ENCODE measurements around the gene TEKTIP1.

Gene TEKTIP1

GRCh38 chr19:3586127-3586626 lies 47.2 kb downstream of the TEKTIP1 start:
- peak overlapping the region; percentile 49 to 69 (median 56) for H3K4me3 ChIP-seq
- no peak overlapping the region for H3K27ac ChIP-seq
- TF ChIP-seq Cebpa-rat (IDR thresholded peaks at IDR 0.05), result no peak
- H3K4me1 ChIP-seq, result peaks cover 0 to 14% (median 11%) of the 10 kb centered on the region in 10 experiments; a peak in 14 of 20 replicates
- no peaks in the 10 kb centered on the region for H3K36me3 ChIP-seq
- peak overlapping the region in 10 of 11 experiments; percentile 15 to 76 (median 62); a peak in 15 of 22 replicates for H3K9ac ChIP-seq
- peaks cover 0 to 4% (median 0%) of the 10 kb centered on the region in 11 experiments; a peak in 1 of 22 replicates for H4K20me1 ChIP-seq
- H3K4me2 ChIP-seq, result peak overlapping the region; percentile 73 to 88 (median 84)
- H3K9me3 ChIP-seq (replicated peaks in 1 of 11), result peaks cover 5 to 14% (median 13%) of the 10 kb centered on the region in 11 experiments
- peaks cover 31 to 46% (median 41%) of the 10 kb centered on the region in 11 experiments for H3K27me3 ChIP-seq

- H3K27me3 ChIP-seq, result peaks cover 31 to 46% (median 41%) of the 10 kb centered on the region in 11 experiments
- no peak for TF ChIP-seq Cebpa-rat (IDR thresholded peaks at IDR 0.05)
- no peak overlapping the region for H3K4me2 ChIP-seq
- H3K27ac ChIP-seq, result no peak overlapping the region
- H4K20me1 ChIP-seq, result peaks cover 0 to 4% (median 0%) of the 10 kb centered on the region in 11 experiments; a peak in 1 of 22 replicates
- H3K9ac ChIP-seq, result no peak overlapping the region
- H3K36me3 ChIP-seq, result no peaks in the 10 kb centered on the region
- peaks cover 0 to 14% (median 11%) of the 10 kb centered on the region in 10 experiments; a peak in 14 of 20 replicates for H3K4me1 ChIP-seq
- peaks cover 12 to 21% (median 19%) of the 10 kb centered on the region in 11 experiments for H3K9me3 ChIP-seq (replicated peaks in 1 of 11)
- no peak overlapping the region for H3K4me3 ChIP-seq
These were observed 47.9 kb downstream of the TEKTIP1 start for GRCh38 chr19:3586707-3587346.

- no peak overlapping the region for H3K9ac ChIP-seq
- peaks cover 28 to 50% (median 44%) of the 10 kb centered on the region in 11 experiments for H3K27me3 ChIP-seq
- H3K4me1 ChIP-seq, result peaks cover 0 to 14% (median 11%) of the 10 kb centered on the region in 10 experiments; a peak in 14 of 20 replicates
- H3K9me3 ChIP-seq (replicated peaks in 1 of 11), result peaks cover 12 to 28% (median 25%) of the 10 kb centered on the region in 11 experiments
- no peak overlapping the region for H3K4me3 ChIP-seq
- H3K27ac ChIP-seq, result no peak overlapping the region
- peaks cover 0 to 4% (median 0%) of the 10 kb centered on the region in 11 experiments; a peak in 1 of 22 replicates for H4K20me1 ChIP-seq
- H3K36me3 ChIP-seq, result no peaks in the 10 kb centered on the region
- no peak overlapping the region for H3K4me2 ChIP-seq
- TF ChIP-seq Cebpa-rat (IDR thresholded peaks at IDR 0.05), result no peak
These were observed 50.5 kb downstream of the TEKTIP1 start for GRCh38 chr19:3589439-3589838.

GRCh38 chr19:3589949-3590348 lies 51.0 kb downstream of the TEKTIP1 start:
- Histone ChIP-seq H3K4me1 (peaks cover 0 to 14% (median 11%) of the 10 kb centered on the region in 10 experiments; a peak in 14 of 20 replicates), H3K27ac (no peak overlapping the region), H3K4me2 (no peak overlapping the region), H3K9me3 (replicated peaks in 1 of 11) (peaks cover 12 to 28% (median 25%) of the 10 kb centered on the region in 11 experiments), H3K36me3 (no peaks in the 10 kb centered on the region), H3K9ac (no peak overlapping the region), H3K4me3 (no peak overlapping the region), H3K27me3 (peaks cover 23 to 48% (median 43%) of the 10 kb centered on the region in 11 experiments), H4K20me1 (peaks cover 0 to 4% (median 0%) of the 10 kb centered on the region in 11 experiments; a peak in 1 of 22 replicates)
- no peak for TF ChIP-seq Cebpa-rat (IDR thresholded peaks at IDR 0.05)

- Histone ChIP-seq H3K4me2 (no peak overlapping the region), H3K9me3 (replicated peaks in 1 of 11) (peaks cover 12 to 28% (median 25%) of the 10 kb centered on the region in 11 experiments), H3K4me1 (peaks cover 0 to 2% (median under 1%) of the 10 kb centered on the region in 10 experiments; a peak in 4 of 20 replicates), H3K27ac (no peak overlapping the region), H3K36me3 (no peaks in the 10 kb centered on the region; a peak in 1 of 22 replicates), H3K9ac (no peak overlapping the region), H3K27me3 (peaks cover 11 to 39% (median 31%) of the 10 kb centered on the region in 11 experiments), H4K20me1 (no peaks in the 10 kb centered on the region; a peak in 1 of 22 replicates), H3K4me3 (no peak overlapping the region)
- no peak for TF ChIP-seq Cebpa-rat (IDR thresholded peaks at IDR 0.05)
These were observed 52.2 kb downstream of the TEKTIP1 start for GRCh38 chr19:3590991-3591659.

- TF ChIP-seq Cebpa-rat (IDR thresholded peaks at IDR 0.05), result no peak
- H3K27me3 ChIP-seq, result peaks cover 2 to 30% (median 22%) of the 10 kb centered on the region in 11 experiments; a peak in 20 of 22 replicates
- peaks cover 12 to 28% (median 25%) of the 10 kb centered on the region in 11 experiments for H3K9me3 ChIP-seq (replicated peaks in 1 of 11)
- no peak overlapping the region for H3K4me2 ChIP-seq
- H3K27ac ChIP-seq, result no peak overlapping the region
- H3K9ac ChIP-seq, result no peak overlapping the region
- no peaks in the 10 kb centered on the region for H4K20me1 ChIP-seq
- no peaks in the 10 kb centered on the region; a peak in 1 of 22 replicates for H3K36me3 ChIP-seq
- H3K4me1 ChIP-seq, result no peaks in the 10 kb centered on the region
- no peak overlapping the region for H3K4me3 ChIP-seq
These were observed 53.1 kb downstream of the TEKTIP1 start for GRCh38 chr19:3591876-3592613.

- Histone ChIP-seq H3K4me3 (no peak overlapping the region), H4K20me1 (no peaks in the 10 kb centered on the region), H3K4me2 (no peak overlapping the region), H3K9me3 (replicated peaks in 1 of 11) (peaks cover 12 to 28% (median 25%) of the 10 kb centered on the region in 11 experiments), H3K27me3 (peaks cover 0 to 23% (median 18%) of the 10 kb centered on the region in 11 experiments; a peak in 13 of 22 replicates), H3K27ac (no peak overlapping the region), H3K36me3 (no peaks in the 10 kb centered on the region; a peak in 1 of 22 replicates), H3K4me1 (no peaks in the 10 kb centered on the region), H3K9ac (no peak overlapping the region)
- no peak for TF ChIP-seq Cebpa-rat (IDR thresholded peaks at IDR 0.05)
These were observed 54.2 kb downstream of the TEKTIP1 start for GRCh38 chr19:3593156-3593555.

Data from BLaER1 treated with 17β-estradiol and CSF1 and Interleukin-3, amounts not matched to agents 10 nM and 100 nM (cell line).